Thoracic aorta (tissue), 2 donors: ENCODE data around the gene LRRN4CL. TPM values are rescaled to one million over a fixed set of nuclear protein-coding genes. Genes with fewer than 3 reads are reported as not detected.

Source experiments
- ATAC-seq: fragments of 150-250 bp; one replicate; pipeline ENCODE4 v1.8.0; 2017; ENCODE audit warnings: low read depth; ENCODE audit not compliant: insufficient number of reproducible peaks, low FRiP score
- DNase-seq: peaks from one replicate; pipeline ENCODE4 v3.0.0-alpha.2; 2020; ENCODE audit warnings: low spot score
- H3K27ac ChIP-seq, 2 donors: fragments of 200-600 bp; sonication (generic); 1 replicate in 1 of 2; 2 replicates in 1 of 2; pipeline ENCODE4 v1.5.1; 2016; ENCODE audit warnings: mild to moderate bottlenecking in 2 of 2, moderate library complexity in 2 of 2
- H3K27me3 ChIP-seq: fragments of 200-600 bp; sonication (generic); replicated peaks from 2 replicates; pipeline ENCODE4 v1.6.0; 2016; ENCODE audit warnings: mild to moderate bottlenecking; ENCODE audit not compliant: insufficient read depth
- H3K36me3 ChIP-seq: fragments of 200-600 bp; sonication (generic); one replicate; pipeline ENCODE4 v1.5.1; 2016
- H3K4me1 ChIP-seq, 2 donors: fragments of 200-600 bp; sonication (generic); 1 replicate in 1 of 2; 2 replicates in 1 of 2; pipeline versions ENCODE4 v1.5.1 to v1.6.0; 2016; ENCODE audit warnings: low read depth in 2 of 2, mild to moderate bottlenecking in 1 of 2; ENCODE audit not compliant: control insufficient read depth in 1 of 2
- H3K4me3 ChIP-seq: fragments of 200-600 bp; sonication (generic); 2 replicates; pipeline ENCODE4 v1.5.1; 2016; ENCODE audit warnings: mild to moderate bottlenecking
- H3K9me3 ChIP-seq: fragments of 200-600 bp; sonication (generic); 2 replicates; pipeline ENCODE4 v1.5.1; 2016
- CTCF ChIP-seq: fragments of 200-600 bp; sonication (generic); IDR thresholded peaks from one replicate; pipeline ENCODE4 v1.5.1; 2019; ENCODE audit warnings: antibody characterized with exemption
- total RNA-seq, 2 donors: library from RNA; depleted of rRNA; stranded (reverse); fragments of >200 nt; gene quantifications; one replicate each; pipeline versions ENCODE4 v1.1.0 to v1.2.3, GENCODE V29; 2016

LRRN4CL gene
- total RNA-seq, 2 donors from 2014 or later = 10.5 to 22.5 TPM

- DNase-seq (peak; percentile 100), ATAC-seq (peak; percentile 97)
- Histone ChIP-seq H3K9me3 (no peaks in the 10 kb centered on the region), H3K27me3 (no peaks in the 10 kb centered on the region), H3K36me3 (peaks cover 21% of the 10 kb centered on the region), H3K27ac (peak within 1 kb of the TSS; percentile 91 to 94), H3K4me3 (peak within 1 kb of the TSS; percentile 94), H3K4me1 (peaks cover 3 to 23% of the 10 kb centered on the region in 2 donors)
- no peak for TF ChIP-seq CTCF
Measured at GRCh38 chr11:62645946-62646824, 43.1 kb downstream of the LRRN4CL start, which contains the start of gene GANAB. TSS of gene GANAB (minus strand) at chr11:62646613. CDS start at chr11:62646599, 14 bp downstream.

GRCh38 chr11:62645671-62645945, 43.7 kb downstream of the LRRN4CL start:
- peaks cover 21% of the 10 kb centered on the region for H3K36me3 ChIP-seq
- peak overlapping the region; percentile 91 to 94 for H3K27ac ChIP-seq
- peak overlapping the region; percentile 94 for H3K4me3 ChIP-seq
- TF ChIP-seq CTCF = no peak
- peaks cover 3 to 23% of the 10 kb centered on the region in 2 donors for H3K4me1 ChIP-seq
- no peaks in the 10 kb centered on the region for H3K27me3 ChIP-seq
- ATAC-seq = no peak
- DNase-seq = no peak
- no peaks in the 10 kb centered on the region for H3K9me3 ChIP-seq

GRCh38 chr11:62644220-62644619, 45.1 kb downstream of the LRRN4CL start:
- Histone ChIP-seq H3K27me3 (no peaks in the 10 kb centered on the region), H3K27ac (no peak overlapping the region), H3K4me3 (no peak overlapping the region), H3K9me3 (no peaks in the 10 kb centered on the region), H3K4me1 (peaks cover 3 to 23% of the 10 kb centered on the region in 2 donors), H3K36me3 (peaks cover 18% of the 10 kb centered on the region)
- no peak for ATAC-seq
- TF ChIP-seq CTCF = no peak
- no peak for DNase-seq

Other genes with a start within 250 kb of the LRRN4CL start
- gene AHNAK, start 142.7 kb downstream of the LRRN4CL start, total RNA-seq = 1,000 to 10,000 TPM; 1,009 to 1,046 TPM
- gene EEF1G, start 115.6 kb downstream of the LRRN4CL start, total RNA-seq = 100 to 1,000 TPM; 719 to 780 TPM
- 10 to 100 TPM in 1 of 2 donors, 1 to 10 TPM in 1; 9.5 to 12.5 TPM for gene TUT1, start 98.0 kb downstream of the LRRN4CL start, total RNA-seq
- gene MTA2, start 87.7 kb downstream of the LRRN4CL start, total RNA-seq = 100 to 1,000 TPM in 1 of 2 donors, 10 to 100 TPM in 1; 55.9 to 124 TPM
- 100 to 1,000 TPM; 106 to 111 TPM for gene EML3, start 76.8 kb downstream of the LRRN4CL start, total RNA-seq
- 10 to 100 TPM; 11.4 to 12.6 TPM for gene ROM1, start 76.3 kb downstream of the LRRN4CL start, total RNA-seq
- 10 to 100 TPM; 27.5 to 30.3 TPM for gene B3GAT3, start 67.5 kb downstream of the LRRN4CL start, total RNA-seq
- gene GANAB, start 42.9 kb downstream of the LRRN4CL start, total RNA-seq = 100 to 1,000 TPM; 120 to 159 TPM
- 10 to 100 TPM; 16.4 to 24.3 TPM for gene INTS5, start 36.2 kb downstream of the LRRN4CL start, total RNA-seq
- gene C11orf98, start 24.3 kb downstream of the LRRN4CL start, total RNA-seq = 10 to 100 TPM; 20.5 to 28.6 TPM
- gene CSKMT, start 24.2 kb downstream of the LRRN4CL start, total RNA-seq = 1 to 10 TPM; 1.5 to 2.9 TPM
- gene UQCC3, start 17.9 kb downstream of the LRRN4CL start, total RNA-seq = 1 to 10 TPM; 2.3 to 7.3 TPM
- 1 to 10 TPM; 3.7 to 7.8 TPM for gene LBHD1, start 17.3 kb downstream of the LRRN4CL start, total RNA-seq
- gene UBXN1, start 10.5 kb downstream of the LRRN4CL start, total RNA-seq = 100 to 1,000 TPM in 1 of 2 donors, 10 to 100 TPM in 1; 88.6 to 159 TPM
- 10 to 100 TPM; 14.0 to 50.9 TPM for gene BSCL2, start 17.9 kb upstream of the LRRN4CL start, total RNA-seq
- gene GNG3, start 18.1 kb upstream of the LRRN4CL start, total RNA-seq = not detected
- 10 to 100 TPM; 21.3 to 41.8 TPM for gene HNRNPUL2, start 37.9 kb upstream of the LRRN4CL start, total RNA-seq
- 10 to 100 TPM in 1 of 2 donors, 1 to 10 TPM in 1; 9.1 to 14.5 TPM for gene TTC9C, start 39.0 kb upstream of the LRRN4CL start, total RNA-seq
- gene ZBTB3, start 64.6 kb upstream of the LRRN4CL start, total RNA-seq = 1 to 10 TPM; 6.2 to 7.6 TPM
- gene POLR2G, start 72.0 kb upstream of the LRRN4CL start, total RNA-seq = 10 to 100 TPM; 37.0 to 54.4 TPM
- gene TAF6L, start 81.9 kb upstream of the LRRN4CL start, total RNA-seq = 10 to 100 TPM; 18.5 to 22.2 TPM
- 10 to 100 TPM; 45.6 to 70.8 TPM for gene TMEM179B, start 97.9 kb upstream of the LRRN4CL start, total RNA-seq
- 10 to 100 TPM; 11.1 to 30.2 TPM for gene TMEM223, start 102.5 kb upstream of the LRRN4CL start, total RNA-seq
- 100 to 1,000 TPM in 1 of 2 donors, 10 to 100 TPM in 1; 82.9 to 109 TPM for gene NXF1, start 115.9 kb upstream of the LRRN4CL start, total RNA-seq
- 10 to 100 TPM; 32.0 to 46.8 TPM for gene STX5, start 142.5 kb upstream of the LRRN4CL start, total RNA-seq
- gene TEX54, start 143.3 kb upstream of the LRRN4CL start, total RNA-seq = not detected
- gene WDR74, start 150.1 kb upstream of the LRRN4CL start, total RNA-seq = 10 to 100 TPM; 19.8 to 55.2 TPM
- 100 to 1,000 TPM; 138 to 739 TPM for gene SLC3A2, start 191.4 kb upstream of the LRRN4CL start, total RNA-seq
- gene CHRM1, start 231.8 kb upstream of the LRRN4CL start, total RNA-seq = not detected